AG20443 (cell line): ENCODE data around the gene RXFP2.

ENCODE experiments used
- DNase-seq: peaks from one replicate; pipeline ENCODE4 v3.0.0; 2012; ENCODE audit warnings: low spot score, mixed read lengths

The RXFP2 gene

GRCh38 chr13:31768351-31768750 is 29.0 kb downstream of the RXFP2 start:
- DNase-seq, result no peak

DNA sequence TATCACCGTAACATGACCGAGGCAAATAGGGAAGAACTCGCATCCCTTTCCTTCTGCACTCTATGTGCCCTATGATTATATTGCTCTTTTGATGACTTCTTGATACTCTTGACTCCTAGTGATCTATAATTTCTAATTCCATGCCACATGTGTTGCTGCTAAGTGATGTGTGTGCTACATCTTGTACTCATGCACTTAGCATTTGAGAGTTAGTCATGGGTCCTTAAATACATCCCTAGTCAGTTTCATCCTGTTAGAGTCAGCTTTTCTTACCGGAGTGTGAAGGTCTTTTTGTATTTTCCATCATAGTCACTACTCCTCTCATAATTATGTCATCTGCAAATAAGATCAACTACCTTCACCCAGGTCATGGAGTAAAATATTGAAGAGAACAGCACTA is 30.2 kb downstream of the RXFP2 start:
- DNase-seq, result no peak

DNA sequence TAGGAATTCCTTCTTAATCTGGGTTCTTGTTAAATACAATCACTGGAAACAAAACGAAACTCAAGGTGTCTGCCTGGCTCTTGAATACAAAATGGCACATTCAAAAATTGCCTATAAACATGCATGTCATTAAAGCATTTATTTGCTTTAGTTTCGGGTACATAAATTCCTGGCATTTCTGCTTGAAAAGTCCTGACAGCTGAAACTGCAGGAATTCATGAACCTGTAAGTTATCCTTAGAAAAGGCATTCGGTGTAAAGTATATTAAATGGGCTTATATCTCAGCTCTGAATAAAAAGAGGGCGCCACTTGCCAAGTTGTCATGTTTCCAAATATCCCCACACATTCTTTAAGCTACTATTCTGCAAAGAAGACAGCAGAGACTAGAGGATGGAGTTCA is 32.9 kb downstream of the RXFP2 start:
- no peak for DNase-seq

DNA sequence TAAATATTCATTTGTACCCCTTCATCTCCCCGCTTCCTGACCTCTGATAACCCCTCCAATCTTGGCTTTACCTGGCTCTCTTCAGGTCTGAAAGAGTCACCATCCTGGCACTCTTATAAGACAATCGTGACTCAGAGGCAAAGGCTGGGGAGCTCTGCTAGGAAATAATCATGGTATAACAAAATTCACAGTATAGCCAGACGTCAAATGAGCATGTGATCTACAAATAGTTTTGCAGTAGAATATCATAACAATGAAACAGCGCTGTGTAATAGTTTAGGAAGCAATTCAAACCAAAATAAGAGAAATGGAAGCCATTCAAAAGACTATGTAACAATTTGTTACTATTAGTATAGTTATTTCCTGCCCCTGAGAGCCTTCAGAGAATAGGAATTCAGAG is 34.2 kb downstream of the RXFP2 start:
- peak; percentile 46 for DNase-seq

GRCh38 chr13:31774186-31774750 is 34.9 kb downstream of the RXFP2 start:
- no peak for DNase-seq

- DNase-seq, result no peak
Measured at GRCh38 chr13:31775148-31775547, 35.8 kb downstream of the RXFP2 start.

- DNase-seq, result peak; percentile 69
Measured at GRCh38 chr13:31775686-31776085, 36.4 kb downstream of the RXFP2 start.

DNA sequence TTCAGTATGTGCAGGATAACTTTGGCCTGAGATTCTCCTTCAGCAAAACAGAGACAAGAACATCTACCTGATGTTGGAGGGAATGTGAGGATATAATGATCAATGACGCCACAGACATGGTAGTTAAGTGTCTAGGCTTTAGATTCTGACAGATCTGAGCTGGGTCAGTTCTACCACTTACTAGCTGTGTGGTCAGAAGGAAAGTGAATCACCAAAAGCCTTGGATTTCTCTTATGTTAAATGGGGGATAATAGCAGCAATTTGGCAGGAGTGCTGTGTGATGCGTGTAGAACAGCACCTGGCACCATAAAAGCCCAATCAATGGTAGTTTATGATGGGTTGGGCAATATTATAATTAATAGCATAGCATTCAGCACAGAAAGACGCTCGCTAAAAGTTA is 41.7 kb downstream of the RXFP2 start:
- no peak for DNase-seq

DNA sequence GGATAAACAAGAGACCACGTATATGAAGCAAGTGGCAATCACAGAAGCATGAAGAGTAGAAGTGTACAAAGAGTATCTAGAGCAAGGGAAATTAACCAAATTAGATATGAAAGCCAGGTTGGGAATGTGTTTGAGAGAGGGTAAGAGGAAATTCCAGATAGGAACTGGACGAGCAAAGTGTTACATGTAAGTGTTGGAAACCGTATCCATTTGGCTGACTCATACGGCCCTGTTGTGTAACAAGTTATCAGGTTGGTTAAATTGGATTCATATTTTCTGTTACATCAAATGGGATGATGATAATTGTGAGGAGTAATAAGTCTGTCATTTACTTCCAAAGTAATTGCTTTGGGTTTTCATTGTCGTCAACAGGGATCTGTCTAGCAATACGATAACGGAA is 46.7 kb downstream of the RXFP2 start:
- DNase-seq, result no peak

- peak; percentile 34 for DNase-seq
Measured at GRCh38 chr13:31790992-31791391, 51.7 kb downstream of the RXFP2 start.

- DNase-seq, result no peak
Measured at GRCh38 chr13:31793246-31793645, 53.9 kb downstream of the RXFP2 start.

DNA sequence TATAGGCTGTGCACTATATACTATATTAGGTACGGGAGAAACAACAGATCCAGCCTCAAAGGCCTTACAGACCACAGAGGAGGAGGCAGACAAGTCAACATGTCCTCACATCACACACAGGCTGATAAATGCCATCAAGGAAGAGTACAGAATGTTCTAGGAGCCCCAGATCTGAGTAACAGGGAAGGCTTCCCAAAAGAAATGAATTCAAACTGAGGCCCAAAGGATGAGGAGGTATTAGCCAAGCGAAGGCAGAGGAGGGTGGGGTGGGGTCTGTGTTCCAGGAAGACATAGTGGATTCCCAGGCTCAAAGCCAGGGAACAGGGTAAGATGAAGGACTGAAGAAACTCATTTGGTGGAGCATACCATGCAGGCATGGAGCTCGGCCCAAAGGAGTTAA is 55.1 kb downstream of the RXFP2 start:
- DNase-seq, result no peak

- DNase-seq, result peak; percentile 70
Measured at GRCh38 chr13:31797154-31797775, 57.9 kb downstream of the RXFP2 start.

GRCh38 chr13:31798189-31798588 is 58.9 kb downstream of the RXFP2 start:
- no peak for DNase-seq

DNA sequence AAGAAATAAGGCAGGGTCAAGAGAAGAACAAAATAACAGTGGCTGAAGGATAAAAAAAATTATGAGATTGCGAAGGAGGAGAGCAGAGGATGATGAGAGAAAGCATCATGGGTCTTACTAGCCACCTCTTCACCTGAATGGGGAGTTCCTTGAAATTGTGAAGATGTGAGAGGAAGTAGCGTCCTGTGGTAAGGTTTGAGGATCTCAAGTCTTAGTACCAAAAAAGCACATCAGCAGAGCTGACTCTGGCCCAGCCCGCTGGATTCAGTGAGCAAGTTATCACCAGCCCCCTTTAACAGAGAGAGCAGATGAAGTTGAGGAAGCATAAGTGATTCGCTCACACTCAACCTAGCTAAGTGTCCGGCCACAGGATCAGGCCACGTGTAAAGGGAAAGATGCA is 61.8 kb downstream of the RXFP2 start:
- no peak for DNase-seq

GRCh38 chr13:31803311-31803710 is 64.0 kb downstream of the RXFP2 start:
- DNase-seq, result no peak

DNA sequence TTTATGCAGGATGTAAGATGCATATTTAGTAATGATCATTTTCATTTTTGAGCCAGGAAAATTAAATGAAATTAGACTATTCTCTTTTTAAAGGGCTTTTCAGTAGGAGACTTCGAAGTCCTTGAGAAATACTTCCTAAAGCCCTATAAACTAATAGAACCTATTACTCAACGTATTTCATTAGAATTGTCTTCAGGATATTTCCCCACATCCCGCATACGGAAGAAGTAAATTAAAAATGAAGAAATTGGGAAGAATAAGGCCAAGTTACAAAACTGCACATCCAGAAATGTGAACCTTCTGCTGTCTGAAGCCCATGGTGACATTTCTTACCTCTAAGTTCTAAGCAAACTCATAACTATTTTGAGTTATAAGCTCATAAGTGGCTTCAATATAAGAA is 66.5 kb downstream of the RXFP2 start:
- no peak for DNase-seq

DNA sequence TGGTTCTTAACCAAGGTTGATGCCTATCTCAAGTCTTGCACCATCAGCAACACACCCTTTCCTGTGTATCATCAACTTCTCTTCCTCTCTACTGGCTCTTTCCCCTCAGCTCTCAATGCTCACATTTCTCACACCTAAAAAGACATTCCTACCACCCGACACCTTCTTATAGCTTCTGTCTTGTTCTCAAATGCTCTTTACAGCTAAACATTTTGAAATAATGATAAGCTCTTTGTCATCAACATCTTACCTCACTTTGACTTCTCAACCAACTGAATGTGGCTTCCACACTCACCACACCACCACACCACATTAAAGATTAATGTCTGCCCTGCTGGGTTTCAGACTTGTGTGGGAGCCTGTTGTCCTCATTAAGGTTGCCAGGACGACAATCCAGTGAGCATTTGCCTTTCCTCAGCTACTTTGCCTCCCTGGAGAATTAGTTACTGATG is 67.8 kb downstream of the RXFP2 start:
- peak; percentile 13 for DNase-seq

- DNase-seq, result no peak
Measured at GRCh38 chr13:31814536-31814935, 75.2 kb downstream of the RXFP2 start.

DNA sequence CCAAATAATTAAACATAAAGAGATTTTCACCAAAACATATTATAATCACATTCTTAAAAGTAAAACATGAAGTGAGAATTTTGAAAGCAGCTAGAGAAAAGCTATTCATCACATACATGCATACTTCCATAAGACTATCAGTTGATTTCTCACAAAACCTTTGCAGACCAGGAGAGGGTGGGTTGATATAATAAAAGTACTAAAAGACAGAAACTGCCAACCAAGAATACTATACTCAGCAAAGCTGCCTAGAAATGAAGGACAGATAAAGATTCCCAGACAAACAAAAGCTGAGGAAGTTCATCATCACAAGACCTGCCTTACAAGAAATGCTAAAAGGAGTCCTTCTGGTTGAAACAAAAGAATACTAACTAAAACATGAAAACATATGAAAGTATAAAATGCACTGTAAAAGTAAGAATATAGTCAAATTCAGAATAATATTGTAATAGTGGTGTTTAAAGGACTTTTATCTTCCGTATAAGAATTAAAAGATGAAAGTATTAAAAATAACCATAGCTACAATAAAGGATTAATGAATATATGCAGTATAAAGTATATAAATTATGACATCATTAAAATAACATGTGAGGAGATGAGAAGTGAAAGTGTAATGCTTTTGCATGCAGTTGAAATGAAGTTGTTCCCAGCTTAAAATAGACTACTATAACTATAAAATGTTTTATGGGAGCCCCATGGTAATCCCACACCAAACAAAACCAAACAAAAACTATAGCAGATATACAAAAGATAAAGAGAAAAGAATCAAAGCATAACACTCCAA is 76.2 kb downstream of the RXFP2 start:
- DNase-seq, result no peak

DNA sequence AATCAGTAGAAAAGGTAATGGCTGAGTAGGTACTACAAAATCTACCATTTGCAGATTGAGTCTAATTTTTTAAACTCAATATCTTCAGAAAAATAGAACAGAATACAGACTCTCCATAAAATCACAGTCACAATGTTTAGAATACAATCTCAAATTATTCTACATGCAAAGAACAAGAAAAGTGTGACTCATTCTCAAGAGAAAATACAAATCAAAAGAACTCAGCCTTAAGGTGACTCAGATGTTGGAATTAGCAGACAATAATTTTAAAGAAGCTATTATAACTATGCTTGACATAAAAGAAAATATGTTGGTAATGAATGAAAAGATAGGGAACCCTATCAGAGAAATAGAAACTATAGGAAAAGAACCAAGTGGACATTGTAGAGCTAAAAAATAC is 78.9 kb downstream of the RXFP2 start:
- no peak for DNase-seq

GRCh38 chr13:31824705-31825517 is 85.6 kb downstream of the RXFP2 start:
- DNase-seq, result peak; percentile 36

GRCh38 chr13:31826521-31826920 is 87.2 kb downstream of the RXFP2 start:
- DNase-seq, result no peak
